ENCODE results near the gene ZFP36L2.
"Not testable (repeated sequence)": the region's sequence is repeated elsewhere in the genome, so short reads cannot be mapped to it uniquely, and the experiment has no call there.

The ZFP36L2 gene

GRCh38 chr2:43190311-43191052 lies 35.9 kb downstream of the ZFP36L2 start:
- Histone ChIP-seq H3K4me1 (ENCODE audit: insufficient read depth, poor library complexity, severe bottlenecking) (no peaks in the 10 kb centered on the region), H3K4me3 (ENCODE audit: severe bottlenecking) (no peak overlapping the region), H3K9me3 (ENCODE audit: severe bottlenecking) (no peaks in the 10 kb centered on the region), H3K27me3 (ENCODE audit: insufficient read depth, poor library complexity, severe bottlenecking) (no peaks in the 10 kb centered on the region), H3K36me3 (ENCODE audit: low read depth) (no peaks in the 10 kb centered on the region), H3K27ac (ENCODE audit: poor library complexity, severe bottlenecking) (no peak overlapping the region)
- ATAC-seq (ENCODE audit: low read depth) (0 out of 3 replicates have a peak, but pooled peaks have one; percentile 24), DNase-seq (ENCODE audit: low spot score) (no peak)
- TF ChIP-seq CTCF (IDR thresholded peaks at IDR 0.05; ENCODE audit: poor library complexity, severe bottlenecking): no peak

DNA sequence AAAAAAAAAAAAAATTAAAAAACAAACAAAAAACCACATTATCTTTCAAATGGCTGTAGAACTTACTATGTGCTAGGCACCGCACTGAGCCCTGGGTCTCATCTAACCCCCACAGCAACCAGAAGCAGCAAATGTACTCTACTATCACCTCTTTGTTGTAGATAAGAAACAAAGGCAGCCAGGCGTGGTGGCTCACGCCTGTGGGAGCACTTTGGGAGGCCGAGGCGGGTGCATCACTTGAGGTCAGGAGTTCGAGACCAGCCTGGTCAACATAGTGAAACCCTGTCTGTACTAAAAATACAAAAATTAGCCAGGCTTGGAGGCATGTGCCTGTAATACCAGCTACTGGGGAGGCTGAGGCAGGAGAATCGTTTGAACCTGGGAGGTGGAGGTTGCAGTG lies 36.5 kb downstream of the ZFP36L2 start:
- not testable (repeated sequence) for H3K4me3 ChIP-seq (ENCODE audit: severe bottlenecking); H3K27ac ChIP-seq (ENCODE audit: poor library complexity, severe bottlenecking); H3K9me3 ChIP-seq (ENCODE audit: severe bottlenecking); H3K27me3 ChIP-seq (ENCODE audit: insufficient read depth, poor library complexity, severe bottlenecking); DNase-seq (ENCODE audit: low spot score); H3K36me3 ChIP-seq (ENCODE audit: low read depth); ATAC-seq (ENCODE audit: low read depth); H3K4me1 ChIP-seq (ENCODE audit: insufficient read depth, poor library complexity, severe bottlenecking)

DNA sequence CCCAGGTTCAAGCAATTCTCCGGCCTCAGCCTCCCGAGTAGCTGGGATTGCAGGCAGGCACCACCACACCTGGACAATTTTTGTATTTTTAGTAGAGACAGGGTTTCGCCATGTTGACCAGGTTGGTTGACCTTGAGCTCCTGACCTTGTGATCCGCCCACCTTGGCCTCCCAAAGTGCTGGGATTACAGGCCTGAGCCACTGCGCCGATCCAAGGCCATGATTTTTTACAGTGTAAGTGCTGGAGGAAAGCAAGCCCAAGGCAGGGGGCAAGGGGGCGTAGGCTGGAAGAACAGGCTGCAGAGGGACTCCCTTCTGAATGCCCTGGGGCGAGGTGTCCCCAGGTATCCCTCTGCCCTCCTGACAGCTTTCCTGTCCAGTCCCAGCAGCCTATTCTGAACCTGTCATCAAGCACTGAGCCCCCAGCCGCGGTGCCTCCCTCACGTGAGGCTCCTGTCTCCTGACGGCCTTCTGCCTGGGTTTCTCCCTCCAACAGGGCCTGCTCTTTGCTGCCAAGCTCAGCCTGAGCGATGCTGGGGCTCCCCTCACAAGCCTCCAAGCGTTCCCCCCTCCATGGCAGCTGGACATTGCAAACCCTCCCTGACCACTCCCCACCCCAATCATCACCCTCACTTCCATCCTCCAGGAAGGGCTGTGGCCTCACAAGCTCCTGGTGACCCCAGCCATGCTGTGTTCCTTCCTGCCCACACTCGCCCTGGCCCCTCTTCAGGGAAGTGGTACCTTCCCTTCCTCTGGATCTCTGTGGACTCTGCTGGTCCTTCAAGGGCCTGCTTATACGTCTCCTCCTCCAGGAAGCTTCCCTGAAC lies 37.6 kb downstream of the ZFP36L2 start:
- no peak for TF ChIP-seq CTCF (IDR thresholded peaks at IDR 0.05; ENCODE audit: poor library complexity, severe bottlenecking)
- no peaks in the 10 kb centered on the region for H3K9me3 ChIP-seq (ENCODE audit: severe bottlenecking)
- no peaks in the 10 kb centered on the region for H3K36me3 ChIP-seq (ENCODE audit: low read depth)
- H3K27ac ChIP-seq (ENCODE audit: poor library complexity, severe bottlenecking): no peak overlapping the region
- DNase-seq (ENCODE audit: low spot score) (no peak), ATAC-seq (ENCODE audit: low read depth) (no peak)
- no peaks in the 10 kb centered on the region for H3K27me3 ChIP-seq (ENCODE audit: insufficient read depth, poor library complexity, severe bottlenecking)
- peaks cover 10% of the 10 kb centered on the region for H3K4me1 ChIP-seq (ENCODE audit: insufficient read depth, poor library complexity, severe bottlenecking)
- no peak overlapping the region for H3K4me3 ChIP-seq (ENCODE audit: severe bottlenecking)

- H3K9me3 ChIP-seq (ENCODE audit: severe bottlenecking): no peaks in the 10 kb centered on the region
- H3K4me1 ChIP-seq (ENCODE audit: insufficient read depth, poor library complexity, severe bottlenecking): peaks cover 10% of the 10 kb centered on the region
- no peak overlapping the region for H3K4me3 ChIP-seq (ENCODE audit: severe bottlenecking)
- no peak for TF ChIP-seq CTCF (IDR thresholded peaks at IDR 0.05; ENCODE audit: poor library complexity, severe bottlenecking)
- no peaks in the 10 kb centered on the region for H3K36me3 ChIP-seq (ENCODE audit: low read depth)
- H3K27ac ChIP-seq (ENCODE audit: poor library complexity, severe bottlenecking): no peak overlapping the region
- ATAC-seq (ENCODE audit: low read depth): no peak
- H3K27me3 ChIP-seq (ENCODE audit: insufficient read depth, poor library complexity, severe bottlenecking): no peaks in the 10 kb centered on the region
- DNase-seq (ENCODE audit: low spot score): no peak
Observed at GRCh38 chr2:43186679-43187374, 39.6 kb downstream of the ZFP36L2 start.

- H3K27ac ChIP-seq (ENCODE audit: poor library complexity, severe bottlenecking): no peak overlapping the region
- TF ChIP-seq CTCF (IDR thresholded peaks at IDR 0.05; ENCODE audit: poor library complexity, severe bottlenecking): no peak
Observed at GRCh38 chr2:43186321-43186678, 40.1 kb downstream of the ZFP36L2 start.

More at GRCh38 chr2:43186321-43186678, 40.1 kb downstream of the ZFP36L2 start:
- Histone ChIP-seq H3K4me3 (ENCODE audit: severe bottlenecking) (no peak overlapping the region), H3K9me3 (ENCODE audit: severe bottlenecking) (no peaks in the 10 kb centered on the region), H3K4me1 (ENCODE audit: insufficient read depth, poor library complexity, severe bottlenecking) (peaks cover 10% of the 10 kb centered on the region), H3K27me3 (ENCODE audit: insufficient read depth, poor library complexity, severe bottlenecking) (no peaks in the 10 kb centered on the region), H3K36me3 (ENCODE audit: low read depth) (no peaks in the 10 kb centered on the region)
- ATAC-seq (ENCODE audit: low read depth) (no peak), DNase-seq (ENCODE audit: low spot score) (no peak)

Measured in RWPE2 (cell line).